GM18868 (cell line): Measurements from ENCODE around the gene TNMD.
"Not testable (repeated sequence)": the region's sequence is repeated elsewhere in the genome, so short reads cannot be mapped to it uniquely, and the experiment has no call there.

Experiments used
- ATAC-seq: cut with Tn5 transposase; IDR thresholded peaks from one replicate; pipeline ENCODE4 v1.9.1; 2021; ENCODE audit warnings: mild to moderate bottlenecking, moderate library complexity; ENCODE audit not compliant: unreplicated experiment

Gene TNMD

DNA sequence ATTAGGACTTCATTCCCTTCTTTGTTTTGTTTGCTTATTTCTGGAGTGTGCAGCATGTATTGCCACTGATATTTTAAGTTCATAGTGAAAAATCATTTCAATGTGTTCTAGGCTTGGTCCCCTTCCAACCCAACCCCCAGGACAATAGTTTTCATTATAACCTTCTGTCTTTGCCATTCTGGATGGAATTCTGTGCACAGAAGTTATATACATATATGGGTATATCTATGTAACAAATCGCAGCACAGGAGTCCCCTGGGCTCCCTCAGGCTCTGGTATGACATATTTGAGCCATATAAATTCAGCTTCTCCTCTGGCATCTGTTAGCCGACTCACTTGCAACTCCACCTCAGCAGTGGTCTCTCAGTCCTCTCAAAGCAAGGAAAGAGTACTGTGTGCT lies at the start of gene TNMD:
TSS of gene TNMD (plus strand) at position 326 of the 400 bp plus-strand sequence. CDS start 83 bp downstream, outside the sequence.
- ATAC-seq = no peak

DNA sequence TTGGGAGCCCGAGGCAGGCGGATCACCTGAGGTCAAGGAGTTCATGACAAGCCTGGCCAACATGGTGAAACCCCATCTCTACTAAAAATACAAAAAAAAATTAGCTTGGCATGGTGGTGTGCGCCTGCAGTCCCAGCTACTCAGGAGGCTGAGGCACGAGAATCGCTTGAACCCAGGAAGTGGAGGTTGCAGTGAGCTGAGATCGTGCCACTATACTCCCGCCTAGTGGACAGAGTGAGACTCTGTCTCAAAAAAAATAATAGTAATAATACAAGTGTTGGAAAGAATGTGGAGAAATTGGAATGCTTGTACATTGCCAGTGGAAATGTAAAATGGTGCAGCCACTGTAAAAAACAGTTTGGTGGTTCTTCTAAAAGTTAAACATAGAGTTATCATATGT lies 19.2 kb upstream of the TNMD start:
- not testable (repeated sequence) for ATAC-seq

DNA sequence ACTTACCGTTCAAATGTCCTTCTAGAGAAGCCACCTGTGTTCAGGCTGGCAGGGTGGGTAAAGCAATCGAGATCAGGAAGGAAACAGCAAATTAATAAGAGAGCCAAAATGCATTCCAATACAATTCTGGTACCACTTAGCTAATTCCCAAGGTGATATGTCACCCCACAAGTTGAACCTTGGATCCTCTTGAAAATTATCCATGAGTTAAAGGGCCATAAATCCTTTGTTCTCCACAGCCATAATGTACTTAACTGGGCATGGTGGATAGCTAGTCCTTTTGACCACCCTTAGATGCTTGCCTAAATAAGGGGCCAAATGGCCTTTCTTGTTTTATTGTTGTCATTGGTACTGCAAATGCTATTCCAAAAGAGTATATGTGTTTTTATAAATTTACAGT lies 2.0 kb downstream of the TNMD start:
- no peak for ATAC-seq

DNA sequence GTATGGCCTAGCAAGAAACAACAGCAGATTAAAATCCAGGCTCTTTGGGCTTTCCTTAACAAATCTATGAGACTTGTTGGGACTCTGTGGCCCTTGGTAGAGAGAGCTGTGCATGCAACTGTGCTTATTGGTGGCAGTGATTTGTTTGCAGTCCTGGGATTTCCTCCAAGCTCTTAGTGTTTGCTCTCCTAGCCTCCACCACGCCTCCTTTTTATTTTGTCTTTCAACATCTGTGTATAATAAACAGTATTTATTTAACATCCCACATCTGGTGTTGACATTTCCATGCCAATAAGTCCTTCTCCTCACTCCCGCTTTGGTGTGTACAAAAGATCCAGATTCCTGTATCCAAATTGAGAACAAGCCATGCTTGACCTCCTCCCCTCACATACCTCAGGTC lies 3.1 kb downstream of the TNMD start:
- ATAC-seq = no peak

DNA sequence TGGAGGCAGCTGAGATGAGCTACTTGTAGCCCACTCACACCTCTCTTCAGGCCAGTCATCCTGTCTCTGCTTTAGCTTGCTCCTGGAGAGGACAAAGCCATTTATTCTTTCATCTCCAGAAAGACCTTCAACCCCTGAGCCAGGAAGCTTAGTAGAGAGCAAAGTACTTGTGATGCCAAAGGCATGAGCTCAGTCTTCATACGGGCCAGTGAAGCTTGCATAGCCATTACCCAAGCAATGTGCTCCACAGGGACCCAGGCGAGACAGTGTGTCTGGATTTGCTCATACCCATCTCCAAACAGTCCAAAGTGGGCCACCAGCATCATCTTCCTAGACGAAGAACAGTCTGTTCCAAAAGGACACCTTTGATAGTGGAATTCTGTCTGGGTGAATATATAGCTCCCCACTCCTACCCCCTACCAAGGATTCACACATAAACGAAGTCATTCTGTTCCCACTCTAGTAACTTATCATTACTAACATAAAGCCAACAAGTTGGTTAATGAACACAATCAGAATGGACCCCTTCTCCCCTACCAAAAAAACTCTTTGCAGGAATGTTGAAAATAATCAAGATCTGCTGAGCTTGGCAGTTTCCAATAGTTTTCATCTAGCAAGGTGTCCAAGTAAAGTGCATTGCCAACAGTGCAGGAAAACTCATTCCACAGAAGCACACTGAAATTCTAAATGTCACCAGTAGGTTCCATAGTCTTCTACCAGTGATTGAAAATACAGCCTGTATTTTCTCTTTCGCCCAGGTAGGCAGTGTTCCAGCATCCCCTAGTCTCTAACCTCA lies 6.7 kb downstream of the TNMD start:
- ATAC-seq = no peak

DNA sequence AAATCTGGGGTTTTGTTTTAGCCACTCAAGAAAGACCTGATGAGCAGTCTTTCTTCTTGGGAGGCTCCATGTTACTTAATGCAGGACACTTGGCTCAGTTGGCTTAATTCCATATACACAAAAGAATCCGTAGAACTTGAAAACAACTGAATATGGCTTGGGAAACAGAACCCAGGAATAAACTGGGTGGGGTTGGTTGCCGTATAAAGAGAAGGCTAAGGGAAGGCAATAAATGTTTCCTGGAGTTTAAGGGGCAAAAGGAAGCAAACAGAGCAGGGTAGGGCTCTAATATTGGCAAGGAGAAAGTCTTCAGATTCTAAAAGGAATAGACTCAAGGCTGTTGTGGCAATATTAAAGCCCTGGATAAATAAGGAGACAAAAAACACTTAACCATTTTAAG lies 8.4 kb downstream of the TNMD start:
- ATAC-seq = no peak

DNA sequence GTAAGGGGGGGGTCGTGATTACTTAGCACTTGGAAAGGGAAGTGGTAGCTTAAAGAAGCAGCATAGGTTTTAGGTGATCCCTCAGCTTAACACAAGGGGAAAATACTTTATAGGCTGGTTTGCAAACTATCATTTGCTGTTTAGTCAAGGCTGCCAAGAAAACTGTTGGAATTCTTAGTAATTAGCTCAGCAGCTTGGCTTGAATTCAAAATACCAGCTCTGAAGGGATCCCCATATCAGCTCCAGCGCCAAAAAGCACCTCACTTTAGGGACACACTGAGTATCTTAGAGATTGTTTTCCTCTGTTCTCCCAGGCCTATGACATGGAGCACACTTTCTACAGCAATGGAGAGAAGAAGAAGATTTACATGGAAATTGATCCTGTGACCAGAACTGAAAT lies 8.8 kb downstream of the TNMD start:
- ATAC-seq = no peak

DNA sequence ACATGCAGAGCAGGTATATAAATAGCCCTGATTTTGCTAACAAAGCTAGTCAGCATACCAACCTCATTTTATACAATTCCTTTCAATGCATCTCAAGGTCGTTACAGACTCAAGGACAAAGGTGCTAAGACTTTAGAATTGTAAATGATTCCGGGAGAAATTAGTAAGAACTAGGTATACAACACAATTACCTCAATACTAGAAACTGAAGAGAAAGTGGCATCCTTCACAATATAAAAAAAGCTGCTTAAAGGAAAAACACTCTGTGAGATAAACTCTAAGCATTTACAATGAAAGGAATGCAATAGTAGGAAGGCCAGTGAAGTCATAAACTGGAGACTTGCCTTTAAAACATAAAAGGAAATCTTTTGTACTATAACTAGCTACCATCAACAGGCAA lies 11.9 kb downstream of the TNMD start:
- ATAC-seq = no peak

DNA sequence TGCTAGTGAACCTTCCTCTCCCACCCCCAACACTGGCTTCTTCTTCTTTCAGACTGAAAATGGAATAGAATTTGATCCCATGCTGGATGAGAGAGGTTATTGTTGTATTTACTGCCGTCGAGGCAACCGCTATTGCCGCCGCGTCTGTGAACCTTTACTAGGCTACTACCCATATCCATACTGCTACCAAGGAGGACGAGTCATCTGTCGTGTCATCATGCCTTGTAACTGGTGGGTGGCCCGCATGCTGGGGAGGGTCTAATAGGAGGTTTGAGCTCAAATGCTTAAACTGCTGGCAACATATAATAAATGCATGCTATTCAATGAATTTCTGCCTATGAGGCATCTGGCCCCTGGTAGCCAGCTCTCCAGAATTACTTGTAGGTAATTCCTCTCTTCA lies 14.7 kb downstream of the TNMD start:
- ATAC-seq = no peak

DNA sequence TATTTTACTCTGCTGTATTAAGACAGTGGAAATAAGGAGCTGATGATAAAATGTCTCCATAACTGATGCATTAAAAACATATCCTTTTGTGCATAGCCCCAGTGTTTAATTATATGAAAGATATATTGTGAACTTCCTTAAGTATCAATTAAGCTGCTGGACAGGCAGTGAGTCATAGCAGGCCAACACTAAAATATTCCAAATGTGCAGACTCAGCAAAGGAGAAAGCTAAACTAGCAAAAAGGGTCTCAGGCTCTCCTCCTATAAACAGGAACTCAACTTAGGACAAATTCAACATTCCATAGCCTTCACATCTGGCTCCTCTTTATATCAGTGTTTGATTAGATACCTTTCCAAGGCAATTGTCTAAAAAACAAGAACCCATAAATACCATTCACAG lies 15.6 kb downstream of the TNMD start:
- no peak for ATAC-seq

DNA sequence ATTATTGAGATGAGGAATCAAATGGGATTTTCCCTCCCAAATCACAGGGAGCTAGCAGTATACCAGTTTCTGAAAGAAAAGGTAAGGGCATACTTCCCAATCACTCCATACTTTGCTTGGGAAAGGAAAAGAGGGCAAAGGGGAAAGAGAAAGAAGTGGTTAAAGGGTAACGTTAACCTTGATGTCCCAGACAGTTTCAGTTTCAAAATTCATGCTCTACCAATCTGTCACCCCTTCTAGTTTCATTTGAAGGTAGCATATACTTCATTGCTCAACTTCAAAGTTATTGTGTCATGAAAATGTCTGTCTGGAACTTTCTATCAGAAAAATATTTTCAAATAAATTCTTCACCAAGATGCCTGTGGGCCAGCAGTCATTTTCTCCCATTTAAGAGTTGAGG lies 16.0 kb downstream of the TNMD start:
- peak; percentile 62 for ATAC-seq

DNA sequence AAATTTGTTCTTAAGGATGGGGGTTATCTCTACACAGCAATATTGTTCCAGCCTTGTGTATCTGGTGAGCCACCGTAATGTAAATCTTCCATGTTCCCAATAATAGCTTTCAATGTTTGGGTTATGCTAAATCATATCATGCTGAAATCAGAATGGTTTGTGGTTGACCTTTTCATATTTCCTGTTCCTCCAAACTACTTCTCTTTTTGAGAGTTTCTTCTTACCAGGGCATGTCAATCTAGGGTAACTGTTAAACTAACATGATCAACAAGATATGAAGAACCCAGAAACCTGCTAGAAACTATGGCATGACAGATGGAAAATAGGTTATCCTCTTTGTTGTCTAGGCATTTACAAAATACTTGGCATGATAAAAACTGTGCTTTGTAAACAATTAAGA lies 22.0 kb downstream of the TNMD start:
- no peak for ATAC-seq

DNA sequence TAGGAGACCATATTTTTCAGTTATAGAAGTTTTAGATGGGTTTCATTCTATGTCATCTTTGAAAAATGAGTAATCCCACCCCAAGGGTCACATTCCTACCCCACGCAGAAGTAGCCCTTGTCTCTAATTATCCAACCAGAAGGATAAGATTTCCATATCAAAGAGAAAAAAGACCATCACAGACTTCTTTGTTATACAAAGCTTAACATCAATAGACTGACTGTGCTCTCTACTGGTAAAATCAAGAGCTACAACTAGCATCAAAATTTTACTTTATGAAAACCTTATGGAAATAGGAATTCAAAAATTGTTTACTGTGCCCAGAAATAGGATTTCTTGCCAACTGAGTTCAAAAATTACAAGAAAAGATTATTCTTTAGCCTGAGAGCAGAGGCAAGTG lies 24.9 kb downstream of the TNMD start:
- ATAC-seq = no peak

DNA sequence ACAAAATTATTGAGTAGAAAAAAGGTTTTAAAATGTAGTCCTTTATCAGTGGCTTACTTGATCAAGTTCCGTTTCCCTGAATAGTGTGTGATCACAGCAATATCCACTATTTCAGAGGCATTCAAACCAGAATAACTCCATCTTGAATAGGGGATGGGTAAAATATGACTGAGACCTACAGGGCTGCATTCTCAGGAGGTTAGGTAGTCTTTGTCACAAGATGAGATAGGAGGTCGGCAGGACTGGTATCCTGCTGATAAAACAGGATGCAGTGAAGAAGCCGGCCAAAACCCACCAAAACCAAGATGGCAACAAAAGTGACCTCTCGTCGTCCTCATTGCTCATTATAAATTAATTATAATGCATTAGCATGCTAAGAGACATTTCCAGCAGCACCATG lies 27.2 kb downstream of the TNMD start:
- no peak for ATAC-seq

DNA sequence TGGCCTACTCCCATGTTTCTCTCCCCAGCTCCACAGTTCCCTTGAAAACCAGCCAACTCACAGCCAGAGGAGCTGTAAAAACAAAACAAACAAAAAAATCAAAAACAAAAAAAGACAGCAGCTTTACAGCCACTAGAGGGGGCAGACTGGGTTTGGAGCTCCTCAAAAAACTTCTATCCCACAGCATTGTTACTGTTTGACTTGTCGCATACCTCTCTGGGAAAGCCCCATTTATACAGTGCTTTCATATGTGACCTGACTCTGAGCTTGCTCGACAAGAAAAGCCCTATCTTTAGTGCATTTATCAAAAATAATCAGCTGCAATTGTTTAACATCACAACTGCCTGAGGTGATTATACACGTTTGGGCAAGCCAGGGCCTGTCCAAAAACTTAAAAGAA lies 30.3 kb downstream of the TNMD start:
- peak; percentile 100 for ATAC-seq

DNA sequence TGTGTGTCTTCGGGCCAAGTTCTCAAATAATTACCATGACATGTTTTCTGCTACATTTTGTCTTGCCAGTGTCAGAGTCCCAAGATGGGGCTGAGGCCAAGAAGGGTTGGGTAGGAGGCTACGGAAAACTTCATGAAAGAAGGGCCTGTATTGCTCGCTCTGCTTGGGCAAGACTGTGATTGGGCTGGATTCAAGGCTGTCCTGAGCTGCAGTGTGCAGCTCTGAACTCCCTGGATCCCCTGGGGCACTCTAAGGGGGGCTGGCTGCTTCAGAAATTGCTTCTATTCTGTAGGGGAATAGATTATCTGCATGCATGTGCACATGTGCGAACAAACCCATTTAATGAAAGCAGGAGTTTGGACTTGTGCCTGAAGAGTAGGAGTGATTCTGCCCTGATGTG lies 38.3 kb downstream of the TNMD start:
- no peak for ATAC-seq

DNA sequence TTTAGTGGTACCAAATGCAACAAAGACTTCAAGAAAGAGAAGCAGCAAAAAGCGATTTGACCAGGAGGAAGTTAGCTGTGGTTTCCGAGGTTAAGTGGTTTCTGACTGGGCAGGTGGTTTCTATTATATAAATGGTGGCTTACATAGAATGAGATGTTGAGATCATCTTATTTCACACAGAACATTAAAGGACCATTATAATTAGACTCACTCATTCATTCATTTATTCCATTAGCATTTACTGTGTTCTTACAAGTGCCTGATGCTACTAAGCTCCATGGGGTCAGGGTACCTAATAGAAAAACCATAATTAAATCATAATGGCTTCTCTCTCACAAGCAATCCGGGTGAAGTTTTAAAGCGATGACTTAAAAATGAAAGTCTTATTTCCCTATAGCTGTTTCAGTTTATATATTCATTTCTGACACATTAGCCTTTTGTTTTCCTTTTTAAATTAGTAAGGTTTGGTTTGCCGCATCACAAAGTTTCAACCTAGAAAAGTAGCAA lies 41.3 kb downstream of the TNMD start:
- peak; percentile 94 for ATAC-seq

DNA sequence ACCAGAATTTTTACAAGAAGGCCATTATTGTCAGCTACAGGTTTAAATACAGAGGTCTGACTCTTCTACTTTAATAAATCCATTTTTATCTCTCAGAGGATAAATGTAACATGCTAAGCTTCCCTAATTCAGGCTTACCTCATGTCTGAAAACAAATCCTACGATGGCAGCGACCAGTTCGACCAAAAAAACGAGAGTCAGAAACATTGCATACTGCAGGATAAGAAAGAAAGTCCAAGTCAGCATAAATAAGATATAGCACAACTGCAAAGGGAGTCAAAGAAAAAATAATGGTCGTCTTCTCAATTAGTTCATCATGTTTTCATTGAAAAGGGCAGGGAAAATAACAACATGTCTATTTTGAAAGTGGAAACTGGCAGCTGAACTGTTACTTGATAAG lies 50.3 kb downstream of the TNMD start:
- no peak for ATAC-seq

DNA sequence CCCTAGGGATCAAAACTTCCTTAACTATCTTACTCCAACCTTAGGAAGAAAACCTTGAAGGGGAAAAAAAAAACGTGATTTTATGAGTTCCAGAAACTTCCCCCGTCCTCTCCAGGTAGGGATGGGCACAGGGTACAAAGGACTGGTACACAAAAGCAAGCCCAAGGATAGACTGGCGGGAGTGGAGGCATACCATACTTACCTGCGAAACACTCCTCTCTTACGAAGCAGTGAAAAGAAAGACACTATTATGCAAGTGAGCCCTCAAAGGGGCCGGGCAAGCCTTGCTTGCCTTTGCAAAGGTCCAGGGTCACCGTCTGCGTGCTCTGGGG lies 51.2 kb downstream of the TNMD start:
- no peak for ATAC-seq

DNA sequence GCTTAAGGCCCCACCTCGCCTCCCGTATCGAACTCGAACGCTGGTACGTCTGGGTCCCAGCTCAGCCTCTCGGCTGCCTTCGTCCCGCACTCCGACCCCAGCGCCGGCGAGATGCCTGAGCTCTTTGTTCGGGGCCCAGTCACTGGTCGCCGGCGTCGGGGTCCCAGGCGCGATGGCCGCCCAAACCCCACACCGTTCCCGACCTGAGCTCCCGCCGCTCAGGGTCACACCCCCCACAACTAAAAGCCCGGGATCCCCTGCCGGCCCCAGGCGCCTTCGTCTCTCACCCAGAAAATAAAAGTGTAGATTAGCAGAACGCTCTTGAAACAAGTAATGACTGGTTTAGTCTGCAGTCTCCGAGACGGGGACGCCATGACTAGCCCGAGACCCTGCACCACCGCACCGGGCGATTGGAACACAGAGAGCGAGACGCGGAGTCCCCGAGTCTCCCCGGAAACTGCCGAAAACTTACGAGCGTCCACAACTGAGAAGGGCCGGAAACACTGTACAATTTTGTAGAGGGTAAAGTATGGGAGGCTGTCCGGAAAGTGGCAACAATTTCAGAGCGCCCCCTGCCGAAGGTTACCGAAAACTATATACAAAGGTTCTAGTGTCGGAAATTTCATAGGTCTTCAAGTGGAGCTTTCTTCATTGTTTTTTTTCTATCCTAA lies 51.7 kb downstream of the TNMD start, which contains the start of gene TSPAN6:
TSS of gene TSPAN6 (minus strand) at position 486 of the 671 bp plus-strand sequence. CDS start at position 374, 112 bp downstream.
- ATAC-seq = peak; percentile 100

DNA sequence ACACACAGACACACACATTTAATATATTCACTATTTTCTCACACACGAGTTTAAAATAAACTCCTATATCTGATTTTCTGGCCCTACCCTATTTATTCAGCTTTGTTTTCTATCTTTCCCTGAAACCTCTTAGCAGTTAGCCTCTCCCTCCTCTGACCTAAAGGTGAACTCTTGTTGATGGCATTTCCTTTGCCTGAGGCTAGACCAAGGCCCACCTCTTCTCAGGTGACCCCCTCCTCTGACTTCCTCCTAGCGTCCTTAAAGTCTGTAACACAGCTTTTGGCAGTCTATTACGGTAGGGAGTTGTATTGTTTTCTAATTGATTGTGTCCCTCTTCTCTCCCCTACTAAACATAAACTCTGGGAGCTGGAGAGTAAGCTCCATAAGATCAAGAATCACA lies 57.6 kb downstream of the TNMD start:
- no peak for ATAC-seq

DNA sequence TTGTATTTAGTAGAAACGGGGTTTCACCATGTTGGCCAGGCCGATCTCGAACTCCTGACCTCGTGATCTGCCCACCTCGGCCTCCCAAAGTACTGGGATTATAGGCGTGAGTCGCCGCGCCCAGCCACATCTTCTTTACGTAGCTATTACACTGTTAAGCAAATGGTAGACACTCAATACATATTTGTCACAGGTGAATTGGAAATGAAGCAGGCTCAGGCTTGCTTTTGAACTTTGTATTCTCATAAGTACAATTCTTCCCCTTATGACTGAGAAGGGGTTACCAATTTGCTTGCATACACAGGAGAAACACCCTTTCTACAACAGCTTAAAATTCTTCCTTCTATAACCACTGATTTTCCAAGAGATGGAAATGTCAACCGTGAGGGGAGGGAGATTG lies 58.5 kb downstream of the TNMD start:
- no peak for ATAC-seq
